Measurements from ENCODE around the gene CHMP4A. TPM values are rescaled to one million over a fixed set of nuclear protein-coding genes. Genes with fewer than 3 reads are reported as not detected.

Gene CHMP4A
- total and polyA plus RNA-seq, 2 experiments from 2014 or later, result 25.6 to 73.6 TPM

DNA sequence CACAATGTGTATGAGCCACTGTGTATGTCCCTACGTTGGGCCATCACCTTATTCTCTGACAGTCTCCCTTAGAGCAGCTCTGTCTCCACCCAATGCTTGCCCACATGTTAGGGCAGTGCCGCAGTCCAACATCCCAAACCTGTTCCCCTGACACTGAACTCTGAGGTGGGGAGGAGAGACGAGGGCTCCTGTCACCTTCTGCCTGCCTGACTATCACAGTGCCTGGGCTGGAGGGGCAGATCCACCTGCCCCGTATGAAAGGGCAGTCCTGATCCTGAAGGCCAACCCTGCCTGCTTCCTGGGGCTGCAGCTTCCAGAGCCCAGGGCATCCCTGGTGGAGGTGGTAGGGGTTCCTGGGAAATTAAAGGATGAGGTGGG, 47.5 kb upstream of the CHMP4A start:
- H3K9me2 ChIP-seq (replicated peaks; ENCODE audit: insufficient read depth), result no peaks in the 10 kb centered on the region
- DNase-seq (ENCODE audit: low spot score), result no peak
- no peaks in the 10 kb centered on the region for H4K20me1 ChIP-seq (ENCODE audit: insufficient read depth, poor library complexity, severe bottlenecking)
- no peaks in the 10 kb centered on the region for H3K27me3 ChIP-seq
- no peaks in the 10 kb centered on the region for H3K4me1 ChIP-seq (ENCODE audit: insufficient read depth)
- TF ChIP-seq EZH2 (IDR thresholded peaks at IDR 0.05; ENCODE audit: borderline replicate concordance), result no peak
- TF ChIP-seq, protein P1, sequence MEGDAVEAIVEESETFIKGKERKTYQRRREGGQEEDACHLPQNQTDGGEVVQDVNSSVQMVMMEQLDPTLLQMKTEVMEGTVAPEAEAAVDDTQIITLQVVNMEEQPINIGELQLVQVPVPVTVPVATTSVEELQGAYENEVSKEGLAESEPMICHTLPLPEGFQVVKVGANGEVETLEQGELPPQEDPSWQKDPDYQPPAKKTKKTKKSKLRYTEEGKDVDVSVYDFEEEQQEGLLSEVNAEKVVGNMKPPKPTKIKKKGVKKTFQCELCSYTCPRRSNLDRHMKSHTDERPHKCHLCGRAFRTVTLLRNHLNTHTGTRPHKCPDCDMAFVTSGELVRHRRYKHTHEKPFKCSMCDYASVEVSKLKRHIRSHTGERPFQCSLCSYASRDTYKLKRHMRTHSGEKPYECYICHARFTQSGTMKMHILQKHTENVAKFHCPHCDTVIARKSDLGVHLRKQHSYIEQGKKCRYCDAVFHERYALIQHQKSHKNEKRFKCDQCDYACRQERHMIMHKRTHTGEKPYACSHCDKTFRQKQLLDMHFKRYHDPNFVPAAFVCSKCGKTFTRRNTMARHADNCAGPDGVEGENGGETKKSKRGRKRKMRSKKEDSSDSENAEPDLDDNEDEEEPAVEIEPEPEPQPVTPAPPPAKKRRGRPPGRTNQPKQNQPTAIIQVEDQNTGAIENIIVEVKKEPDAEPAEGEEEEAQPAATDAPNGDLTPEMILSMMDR (IDR thresholded peaks at IDR 0.05; ENCODE audit: poor library complexity), result no peak
- TF ChIP-seq EZH2phosphoT487 (IDR thresholded peaks at IDR 0.05; ENCODE audit: low read depth, severe bottlenecking, unreplicated experiment), result no peak
- WGBS (ENCODE audit: low lambda C conversion rate, missing lambda C conversion rate), result 90% methylated on average over 4 of the region's 4 CpGs
- H2AFZ ChIP-seq, result no peak overlapping the region
- H3K27ac ChIP-seq, result no peak overlapping the region
- no peaks in the 10 kb centered on the region for H3K79me2 ChIP-seq
- no peaks in the 10 kb centered on the region for H3K9me3 ChIP-seq (ENCODE audit: low read depth)
- H3K36me3 ChIP-seq (replicated peaks; ENCODE audit: insufficient read depth, low read depth), result no peaks in the 10 kb centered on the region
- no peak overlapping the region for H3K4me2 ChIP-seq
- no peak overlapping the region for H3K4me3 ChIP-seq

DNA sequence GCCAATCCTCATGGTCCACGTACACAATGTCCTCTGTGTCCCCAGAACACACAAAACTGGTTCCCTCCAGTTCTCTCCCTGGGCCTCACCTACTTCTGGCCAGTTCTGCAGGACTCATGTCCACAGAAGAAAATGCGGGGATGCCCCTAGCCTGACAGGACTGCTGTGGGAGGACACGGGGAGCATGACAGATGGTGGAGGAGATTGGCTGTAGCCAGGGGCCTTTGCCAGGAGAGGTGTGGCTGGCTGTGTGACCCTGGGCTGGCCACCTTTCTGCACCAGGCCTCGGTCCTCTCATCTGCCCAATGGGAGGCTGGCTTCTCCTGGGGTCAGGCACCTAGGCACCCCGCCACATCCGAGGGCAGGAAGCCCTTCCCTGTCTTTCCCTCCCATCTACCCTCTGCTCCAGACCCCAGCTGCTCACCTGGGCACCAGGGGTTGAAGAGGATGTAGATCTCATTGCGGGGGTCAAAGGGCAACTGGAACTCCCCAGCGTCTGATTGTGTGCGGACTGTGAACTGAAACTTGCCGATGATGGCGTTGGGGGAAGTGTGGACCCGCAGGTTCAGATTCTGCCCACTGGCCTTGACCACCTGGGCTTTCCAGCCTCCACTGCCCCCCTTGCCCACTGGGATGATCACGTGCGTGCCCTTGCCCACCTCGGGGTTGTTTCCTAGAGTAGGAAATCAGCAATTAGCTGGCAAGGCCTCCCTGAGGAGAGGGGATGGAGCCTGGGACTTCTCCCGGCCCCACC, 46.9 kb upstream of the CHMP4A start:
- Histone ChIP-seq H2AFZ (no peak overlapping the region), H3K4me1 (ENCODE audit: insufficient read depth) (no peaks in the 10 kb centered on the region), H4K20me1 (ENCODE audit: insufficient read depth, poor library complexity, severe bottlenecking) (no peaks in the 10 kb centered on the region), H3K9me3 (ENCODE audit: low read depth) (no peaks in the 10 kb centered on the region), H3K27ac (no peak overlapping the region), H3K4me2 (no peak overlapping the region), H3K27me3 (no peaks in the 10 kb centered on the region), H3K36me3 (replicated peaks; ENCODE audit: insufficient read depth, low read depth) (no peaks in the 10 kb centered on the region), H3K79me2 (no peaks in the 10 kb centered on the region), H3K9me2 (replicated peaks; ENCODE audit: insufficient read depth) (no peaks in the 10 kb centered on the region), H3K4me3 (no peak overlapping the region)
- TF ChIP-seq, protein P1 (IDR thresholded peaks at IDR 0.05; ENCODE audit: poor library complexity), result no peak
- TF ChIP-seq EZH2 (IDR thresholded peaks at IDR 0.05; ENCODE audit: borderline replicate concordance) (no peak), EZH2phosphoT487 (IDR thresholded peaks at IDR 0.05; ENCODE audit: low read depth, severe bottlenecking, unreplicated experiment) (no peak)
- 86% methylated on average over 16 of the region's 16 CpGs for WGBS (ENCODE audit: low lambda C conversion rate, missing lambda C conversion rate)
- DNase-seq (ENCODE audit: low spot score), result no peak

DNA sequence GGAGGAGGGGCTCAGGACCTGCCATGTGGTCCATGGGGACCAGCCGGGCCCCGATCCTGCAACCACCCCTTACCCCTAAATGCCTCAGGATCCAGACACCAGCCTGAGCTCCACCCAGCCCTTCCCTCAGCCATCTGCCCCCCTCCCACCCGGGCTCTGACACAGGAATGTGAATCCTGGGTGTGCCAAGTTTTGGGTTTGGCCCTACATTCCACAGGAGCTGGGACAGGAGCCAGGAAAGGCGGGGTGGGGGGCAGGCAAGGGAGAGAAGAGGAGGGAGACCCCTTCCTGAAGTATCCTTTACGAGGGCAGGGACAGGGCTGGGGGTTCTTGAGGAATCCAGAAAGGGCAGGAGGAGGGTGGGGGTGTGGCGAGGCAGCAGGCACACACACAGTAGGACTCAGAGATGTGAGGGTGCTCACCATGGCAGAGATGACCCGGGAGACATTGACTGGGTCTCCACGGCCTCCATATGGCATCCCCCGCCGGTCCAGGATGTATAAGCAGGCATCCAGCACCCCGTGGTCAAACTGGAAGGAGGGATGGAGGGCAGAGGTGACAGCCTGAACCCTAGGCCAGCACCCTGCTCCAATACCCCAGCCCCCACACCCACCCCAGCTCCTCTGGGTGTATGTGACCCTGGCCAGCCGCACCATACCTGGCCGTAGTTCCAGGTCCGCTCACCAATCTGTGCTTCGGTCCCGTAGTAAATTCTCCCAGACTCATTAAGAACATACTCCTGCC, 46.2 kb upstream of the CHMP4A start:
- no peak for DNase-seq (ENCODE audit: low spot score)
- Histone ChIP-seq H3K4me3 (no peak overlapping the region), H3K27ac (no peak overlapping the region), H3K27me3 (no peaks in the 10 kb centered on the region), H3K4me2 (no peak overlapping the region), H3K9me3 (ENCODE audit: low read depth) (no peaks in the 10 kb centered on the region), H3K79me2 (no peaks in the 10 kb centered on the region), H4K20me1 (ENCODE audit: insufficient read depth, poor library complexity, severe bottlenecking) (no peaks in the 10 kb centered on the region), H3K9me2 (replicated peaks; ENCODE audit: insufficient read depth) (no peaks in the 10 kb centered on the region), H3K4me1 (ENCODE audit: insufficient read depth) (no peaks in the 10 kb centered on the region), H2AFZ (no peak overlapping the region), H3K36me3 (replicated peaks; ENCODE audit: insufficient read depth, low read depth) (no peaks in the 10 kb centered on the region)
- 84% methylated on average over 10 of the region's 16 CpGs for WGBS (ENCODE audit: low lambda C conversion rate, missing lambda C conversion rate)
- no peak for TF ChIP-seq EZH2 (IDR thresholded peaks at IDR 0.05; ENCODE audit: borderline replicate concordance)
- TF ChIP-seq, protein P1 (IDR thresholded peaks at IDR 0.05; ENCODE audit: poor library complexity), result no peak
- no peak for TF ChIP-seq EZH2phosphoT487 (IDR thresholded peaks at IDR 0.05; ENCODE audit: low read depth, severe bottlenecking, unreplicated experiment)
